HepG2 (cell line): ENCODE results near the gene LTA. TPM values are rescaled to one million over a fixed set of nuclear protein-coding genes. Genes with fewer than 3 reads are reported as not detected.

Experiments
- ATAC-seq: fragments of 200-7000 bp; cut with Tn5 transposase; 3 replicates; pipeline ENCODE4 v1.9.1; 2020; ENCODE audit warnings: mild to moderate bottlenecking, moderate library complexity
- BruUV-seq: library from RNA; stranded (reverse); fragments of 400-500 nt; replicated peaks from 2 replicates; lab custom pipeline; 2021; lab: Mats Ljungman, UMichigan
- CTCF ChIA-PET: fragments of 300-600 bp; formaldehyde crosslinking; extraction: SDS; loops from one replicate; lab custom pipeline; 2021; ENCODE audit warnings: low total read pairs, inconsistent platforms, low intra/inter-chr PET ratio; lab: Yijun Ruan, JAX
- POLR2A ChIA-PET: fragments of 350-600 bp; sonication (Branson Sonifier 250); formaldehyde crosslinking; loops from one replicate; lab custom pipeline; 2020; ENCODE audit warnings: antibody characterized with exemption, inconsistent platforms; lab: Yijun Ruan, JAX
- DNase-seq: peaks from one replicate; pipeline ENCODE4 v3.0.0-alpha.2; 2015; ENCODE audit warnings: low spot score
- FAIRE-seq: peaks from 3 replicates; lab custom pipeline; 2011; peaks lifted over from hg19 to GRCh38; lab: Jason Lieb, UNC
- H2AFZ ChIP-seq: one replicate; pipeline ENCODE4 v1.6.1; 2011; ENCODE audit warnings: low read length, inconsistent platforms
- H3K27ac ChIP-seq: fragments of 300-600 bp; 3 replicates; pipeline ENCODE4 v1.8.0; 2011; ENCODE audit warnings: mixed run types, mild to moderate bottlenecking, mixed read lengths, low read length, inconsistent platforms; ENCODE audit not compliant: insufficient read depth; ENCODE audit errors: extremely low read length
- H3K27me3 ChIP-seq, 2 experiments: fragments of 200-600 bp in 1 of 2; 2 replicates in 1 of 2; 3 replicates in 1 of 2; pipeline versions ENCODE4 v1.6.0 to v1.8.0; 2011; ENCODE audit warnings: low read length in 2 of 2, mild to moderate bottlenecking in 2 of 2, moderate library complexity in 2 of 2, inconsistent platforms in 1 of 2; ENCODE audit not compliant: insufficient read depth in 2 of 2, control insufficient read depth in 1 of 2
- H3K36me3 ChIP-seq, 2 experiments: fragments of 200-600 bp in 1 of 2; replicated peaks in 1 of 2; 2 replicates in 1 of 2; 3 replicates in 1 of 2; pipeline versions ENCODE4 v1.5.1 to v1.8.0; 2011; ENCODE audit warnings: low read length in 2 of 2, inconsistent platforms in 1 of 2; ENCODE audit not compliant: insufficient read depth in 2 of 2, control insufficient read depth in 1 of 2
- H3K4me1 ChIP-seq: 2 replicates; pipeline ENCODE4 v1.5.1; 2012; ENCODE audit warnings: low read length, inconsistent platforms; ENCODE audit not compliant: insufficient read depth
- H3K4me2 ChIP-seq: 2 replicates; pipeline ENCODE4 v1.6.0; 2011; ENCODE audit warnings: low read depth, low read length, inconsistent platforms
- H3K4me3 ChIP-seq, 3 experiments: fragments of 200-600 bp in 1 of 3; sonication (generic), shearing (Covaris generic) in 1 of 3; replicated peaks in 1 of 3; 2 replicates each; pipeline ENCODE4 v1.5.1; 2011 to 2016; ENCODE audit warnings: low read length in 3 of 3, inconsistent platforms in 2 of 3, low read depth in 2 of 3, mild to moderate bottlenecking in 2 of 3, control low read depth in 1 of 3, mixed read lengths in 1 of 3; ENCODE audit not compliant: insufficient read depth in 1 of 3
- H3K79me2 ChIP-seq: one replicate; pipeline ENCODE4 v1.6.1; 2011; ENCODE audit warnings: low read length, inconsistent platforms; ENCODE audit not compliant: insufficient read depth
- H3K9ac ChIP-seq: 2 replicates; pipeline ENCODE4 v1.6.0; 2011; ENCODE audit warnings: mild to moderate bottlenecking, low read depth, low read length, inconsistent platforms; ENCODE audit not compliant: insufficient read depth
- H3K9me3 ChIP-seq: 2 replicates; pipeline ENCODE4 v1.5.1; 2012; ENCODE audit warnings: mild to moderate bottlenecking, low read length
- H4K20me1 ChIP-seq: 2 replicates; pipeline ENCODE4 v1.6.0; 2011; ENCODE audit warnings: inconsistent platforms, mild to moderate bottlenecking, low read length, moderate library complexity; ENCODE audit not compliant: insufficient read depth
- PHF20 ChIP-seq: sonication (generic); formaldehyde crosslinking; IDR thresholded peaks from 2 replicates; pipeline ENCODE4 v1.5.0; 2020; ENCODE audit warnings: mild to moderate bottlenecking, missing genetic modification reagents
- PITX1 ChIP-seq: sonication (generic); formaldehyde crosslinking; IDR thresholded peaks from 2 replicates; pipeline ENCODE4 v1.5.1; 2020; ENCODE audit warnings: mild to moderate bottlenecking, missing genetic modification reagents
- SRSF9 ChIP-seq: fragments of 200-400 bp; formaldehyde crosslinking; IDR thresholded peaks from 2 replicates; pipeline ENCODE4 v1.6.1; 2018; ENCODE audit warnings: borderline replicate concordance, mild to moderate bottlenecking, low read depth, low read length; ENCODE audit not compliant: insufficient read depth, poor library complexity, severe bottlenecking
- STAG1 ChIP-seq: sonication (generic); formaldehyde crosslinking; IDR thresholded peaks from 2 replicates; pipeline ENCODE4 v1.4.0; 2020; ENCODE audit warnings: missing genetic modification reagents
- ZBTB38 ChIP-seq: sonication (generic); formaldehyde crosslinking; IDR thresholded peaks from 2 replicates; pipeline ENCODE4 v1.5.1; 2020; ENCODE audit warnings: mild to moderate bottlenecking, missing genetic modification reagents
- ZNF263 ChIP-seq: sonication (generic); formaldehyde crosslinking; IDR thresholded peaks from 2 replicates; pipeline ENCODE4 v1.4.0; 2020; ENCODE audit warnings: missing genetic modification reagents
- ZNF430 ChIP-seq: sonication (generic); formaldehyde crosslinking; IDR thresholded peaks from 2 replicates; pipeline ENCODE4 v1.9.0; 2021; ENCODE audit warnings: mild to moderate bottlenecking, missing genetic modification reagents
- ZNF451 ChIP-seq: sonication (generic); formaldehyde crosslinking; IDR thresholded peaks from 2 replicates; pipeline ENCODE4 v1.5.0; 2020; ENCODE audit warnings: mild to moderate bottlenecking, missing genetic modification reagents
- WGBS: methylation state at CpG from one replicate; pipeline ENCODE4 v1.1.6; 2017; ENCODE audit warnings: low lambda C conversion rate; 5-methylcytosine and 5-hydroxymethylcytosine counted together
- in situ Hi-C: cut with HindIII; loops from 2 replicates; pipeline ENCODE4 v1.10.0; 2017; ENCODE audit warnings: low pct_unique_long_range_greater_than_20kb; ENCODE audit not compliant: extremely low pct_ligation_motif_present
- intact Hi-C: fragments of 100-400 bp; cut with micrococcal nuclease; formaldehyde crosslinking; loops from one replicate; pipeline ENCODE4 v1.10.0; 2022; ENCODE audit not compliant: unreplicated experiment
- polyA plus RNA-seq, 8 experiments: library from polyadenylated mRNA; depleted of rRNA in 3 of 8; stranded (reverse) in 7 of 8; unstranded in 1 of 8; fragments of >200 nt; fragmentation: Illumina TruSeq in 4 of 8; extraction: Trizol in 4 of 8; gene quantifications; 2 replicates each; pipeline versions ENCODE4 v1.2.1 to v1.2.3, GENCODE V29; 2011 to 2016; ENCODE audit warnings: low read depth in 4 of 8, missing spikeins in 1 of 8, mixed read lengths in 1 of 8; ENCODE audit not compliant: insufficient read depth in 1 of 8
- total RNA-seq, 5 experiments: library from RNA; depleted of rRNA; stranded (reverse); fragments of >200 nt; fragmentation: Illumina TruSeq; extraction: Trizol; gene quantifications; 2 replicates each; pipeline ENCODE4 v1.2.3, GENCODE V29; 2016; ENCODE audit warnings: low read depth in 1 of 5
- TF ChIP-seq, protein P1 (sequence below): sonication (generic); formaldehyde crosslinking; IDR thresholded peaks from 2 replicates; pipeline ENCODE4 v1.9.0; 2022; ENCODE audit warnings: missing genetic modification reagents, mild to moderate bottlenecking, borderline replicate concordance

LTA gene
- total and polyA plus RNA-seq, 2 of the 13 experiments (the other 11 are each of a cell fraction or from before 2014, with no cell fraction given): 0.09 TPM; not detected in 1

DNA sequence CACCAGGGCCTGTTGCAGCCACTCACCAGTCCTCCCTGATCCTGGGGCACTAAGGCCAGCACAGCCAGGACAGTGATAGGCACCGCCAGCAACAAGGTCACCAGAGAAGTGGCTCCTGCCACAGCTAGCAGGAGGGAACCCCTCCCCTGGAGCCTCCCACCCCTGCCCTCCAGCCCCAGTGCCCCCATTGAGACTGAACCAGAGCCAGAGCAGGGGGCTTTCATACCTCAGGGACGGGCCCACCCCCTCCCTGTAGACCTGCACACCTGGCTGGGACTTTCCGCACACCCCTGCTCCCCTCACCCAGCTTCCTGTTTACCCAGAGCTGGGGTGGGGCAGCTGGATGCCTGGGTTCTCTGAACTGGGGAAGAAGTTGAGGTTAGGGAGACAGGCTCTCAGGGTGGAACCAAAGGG is 10.1 kb downstream of the LTA start, which contains the start of gene LTB:
Gene LTB (minus strand): TSS at position 195 of the 414 bp plus-strand sequence. CDS start 7 bp downstream, at position 188.
- FAIRE-seq (no peak), ATAC-seq (peak; percentile 53), DNase-seq (no peak)
- Histone ChIP-seq H3K27me3 (peaks cover 7 to 64% of the 10 kb centered on the region in 2 experiments; a peak in 4 of 5 replicates), H4K20me1 (no peaks in the 10 kb centered on the region), H3K4me3 (peak within 1 kb of the TSS; percentile 67 to 88 (median 78)), H3K9ac (peak within 1 kb of the TSS; percentile 65), H3K36me3 (no peaks in the 10 kb centered on the region), H3K9me3 (no peaks in the 10 kb centered on the region), H3K27ac (no peak within 1 kb of the TSS), H3K4me1 (peaks cover 25% of the 10 kb centered on the region), H2AFZ (peak within 1 kb of the TSS; percentile 64), H3K79me2 (no peaks in the 10 kb centered on the region), H3K4me2 (peak within 1 kb of the TSS; percentile 99)
- BruUV-seq: no TSS peak
- in situ Hi-C loops: no loop called here
- ChIA-PET CTCF (interaction anchor here (3.2 kb wide), 1 partner anchor 16 kb away, joined by 35 read pairs; no protein-coding TSS in a partner anchor), POLR2A (interaction anchor here (1.0 to 2.8 kb wide), 4 partner anchors 16 to 245 kb away, joined by 3 to 15 read pairs (median 3); partner anchors contain the start of genes DDX39B and HSPA1B)
- intact Hi-C loops: loop anchor here (1.0 to 5.0 kb wide), 2 partner anchors 21 to 35 kb away; partner anchors contain the start of genes ATP6V1G2 and NFKBIL1
- TF ChIP-seq ZNF263 (CRISPR knock-in tag): peak; percentile 50; the same call in 1 of the 2 replicates
- TF ChIP-seq ZNF451: 0 out of 2 replicates have a peak, but pooled peaks have one; percentile 29
- TF ChIP-seq ZNF430 (CRISPR knock-in tag): no peak
- 0 out of 2 replicates have a peak, but pooled peaks have one; percentile 1 for TF ChIP-seq PITX1
- TF ChIP-seq STAG1 (CRISPR knock-in tag): no peak
- TF ChIP-seq SRSF9: no peak
- no peak for TF ChIP-seq PHF20 (CRISPR knock-in tag)
- TF ChIP-seq, protein P1, sequence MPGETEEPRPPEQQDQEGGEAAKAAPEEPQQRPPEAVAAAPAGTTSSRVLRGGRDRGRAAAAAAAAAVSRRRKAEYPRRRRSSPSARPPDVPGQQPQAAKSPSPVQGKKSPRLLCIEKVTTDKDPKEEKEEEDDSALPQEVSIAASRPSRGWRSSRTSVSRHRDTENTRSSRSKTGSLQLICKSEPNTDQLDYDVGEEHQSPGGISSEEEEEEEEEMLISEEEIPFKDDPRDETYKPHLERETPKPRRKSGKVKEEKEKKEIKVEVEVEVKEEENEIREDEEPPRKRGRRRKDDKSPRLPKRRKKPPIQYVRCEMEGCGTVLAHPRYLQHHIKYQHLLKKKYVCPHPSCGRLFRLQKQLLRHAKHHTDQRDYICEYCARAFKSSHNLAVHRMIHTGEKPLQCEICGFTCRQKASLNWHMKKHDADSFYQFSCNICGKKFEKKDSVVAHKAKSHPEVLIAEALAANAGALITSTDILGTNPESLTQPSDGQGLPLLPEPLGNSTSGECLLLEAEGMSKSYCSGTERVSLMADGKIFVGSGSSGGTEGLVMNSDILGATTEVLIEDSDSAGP (CRISPR knock-in tag): no peak
- TF ChIP-seq ZBTB38 (CRISPR knock-in tag): no peak
- 28% methylated on average over 3 of the region's 3 CpGs for WGBS
